Panc1 (cell line): ENCODE results near the gene GRIP1. TPM values are rescaled to one million over a fixed set of nuclear protein-coding genes. Genes with fewer than 3 reads are reported as not detected.

ENCODE experiments used
- ATAC-seq: fragments of 200-7000 bp; cut with Tn5 transposase; 2 replicates; pipeline ENCODE4 v1.9.1; 2020; ENCODE audit warnings: mild to moderate bottlenecking, moderate library complexity
- BruUV-seq: library from RNA; stranded (reverse); fragments of 400-500 nt; replicated peaks from 2 replicates; lab custom pipeline; 2021; lab: Mats Ljungman, UMichigan
- CTCF ChIA-PET: fragments of 300-600 bp; sonication (Branson Sonifier 250); formaldehyde crosslinking; loops from one replicate; lab custom pipeline; 2022; ENCODE audit warnings: antibody characterized with exemption; lab: Charles Lee
- POLR2A ChIA-PET: fragments of 300-600 bp; sonication (Branson Sonifier 250); formaldehyde crosslinking; loops from one replicate; lab custom pipeline; 2022; ENCODE audit warnings: antibody characterized with exemption; lab: Charles Lee
- DNase-seq: peaks from one replicate; pipeline ENCODE4 v3.0.0-alpha.2; 2010; ENCODE audit warnings: low read depth, low spot score
- H3K27ac ChIP-seq: 2 replicates; pipeline ENCODE4 v1.5.1; 2011; ENCODE audit warnings: mild to moderate bottlenecking, low read length, inconsistent platforms
- H3K27me3 ChIP-seq: fragments of 200-500 bp; sonication (Bioruptor generic); 2 replicates; pipeline ENCODE4 v1.6.0; 2014; ENCODE audit warnings: low read length, inconsistent platforms; ENCODE audit not compliant: control insufficient read depth, insufficient read depth
- H3K36me3 ChIP-seq: fragments of 200-500 bp; sonication (Bioruptor generic); 2 replicates; pipeline ENCODE4 v1.5.1; 2014; ENCODE audit warnings: inconsistent platforms, mild to moderate bottlenecking, low read length, moderate library complexity; ENCODE audit not compliant: control insufficient read depth, insufficient read depth
- H3K4me1 ChIP-seq: 2 replicates; pipeline ENCODE4 v1.5.1; 2011; ENCODE audit warnings: inconsistent platforms, mild to moderate bottlenecking, low read length, moderate library complexity; ENCODE audit not compliant: control insufficient read depth, insufficient read depth
- H3K4me3 ChIP-seq, 2 experiments: 2 replicates each; pipeline ENCODE4 v1.5.1; 2011 to 2012; ENCODE audit warnings: low read depth in 2 of 2, low read length in 2 of 2, mild to moderate bottlenecking in 2 of 2, inconsistent platforms in 1 of 2, moderate library complexity in 1 of 2
- H3K9me3 ChIP-seq: fragments of 200-500 bp; sonication (Bioruptor generic); 2 replicates; pipeline ENCODE4 v1.5.1; 2014; ENCODE audit warnings: low read depth, mild to moderate bottlenecking, inconsistent platforms, low read length, moderate library complexity; ENCODE audit not compliant: control insufficient read depth, insufficient read depth
- CTCF ChIP-seq: fragments of 450-650 bp; IDR thresholded peaks from 2 replicates; pipeline ENCODE4 v1.5.1; 2017; ENCODE audit warnings: mild to moderate bottlenecking
- POLR2AphosphoS5 ChIP-seq: IDR thresholded peaks from 2 replicates; pipeline ENCODE4 v1.6.1; 2012; ENCODE audit warnings: mild to moderate bottlenecking, low read depth, low read length, moderate library complexity
- REST ChIP-seq, 2 experiments: IDR thresholded peaks; 2 replicates each; pipeline ENCODE4 v1.6.1; 2011 to 2012; ENCODE audit warnings: low read depth in 2 of 2, control low read depth in 1 of 2, low read length in 1 of 2, mild to moderate bottlenecking in 1 of 2, moderate library complexity in 1 of 2; ENCODE audit not compliant: insufficient read depth in 1 of 2
- SIN3A ChIP-seq: IDR thresholded peaks from 2 replicates; pipeline ENCODE4 v1.6.1; 2012; ENCODE audit warnings: low read depth, mild to moderate bottlenecking, low read length, moderate library complexity, borderline replicate concordance; ENCODE audit not compliant: insufficient read depth
- TCF7L2 ChIP-seq: IDR thresholded peaks from 2 replicates; pipeline ENCODE4 v1.6.1; 2011; ENCODE audit warnings: mild to moderate bottlenecking, low read depth, low read length, inconsistent platforms
- in situ Hi-C: cut with HindIII; loops from 2 replicates; pipeline ENCODE4 v1.10.0; 2016; ENCODE audit warnings: low sequenced_read_pairs, low pct_unique_long_range_greater_than_20kb
- intact Hi-C: fragments of 100-400 bp; cut with micrococcal nuclease; formaldehyde crosslinking; loops from one replicate; pipeline ENCODE4 v1.10.0; 2022; ENCODE audit not compliant: unreplicated experiment
- total RNA-seq: library from RNA; stranded (reverse); gene quantifications from one replicate; pipeline ENCODE4 v1.2.1, GENCODE V29; 2021; ENCODE audit not compliant: unreplicated experiment

Gene GRIP1
- total RNA-seq, 1 experiment from 2014 or later: 9.2 TPM

- Histone ChIP-seq H3K27me3 (no peaks in the 10 kb centered on the region), H3K27ac (no peak overlapping the region), H3K4me3 (no peak overlapping the region), H3K4me1 (no peaks in the 10 kb centered on the region), H3K36me3 (no peaks in the 10 kb centered on the region), H3K9me3 (no peaks in the 10 kb centered on the region)
- no peak for ATAC-seq
- no peak for DNase-seq
- POLR2A ChIA-PET: no interaction called here
- CTCF ChIA-PET: no interaction called here
- BruUV-seq: no TSS peak
- intact Hi-C loops: no loop called here
- TF ChIP-seq POLR2AphosphoS5 (no peak), REST (IDR thresholded peaks at IDR 0.05; ENCODE audit: insufficient read depth in 1 of 2, low read depth in 2 of 2, low read length in 1 of 2) (no peak), CTCF (no peak), TCF7L2 (no peak), SIN3A (no peak)
- in situ Hi-C loops: no loop called here
These were observed 311.7 kb downstream of the GRIP1 start for GRCh38 chr12:66367015-66367667.

GRCh38 chr12:66365718-66366490 is 313.0 kb downstream of the GRIP1 start:
- ATAC-seq (no peak), DNase-seq (no peak)
- Histone ChIP-seq H3K4me1 (no peaks in the 10 kb centered on the region), H3K9me3 (no peaks in the 10 kb centered on the region), H3K27me3 (no peaks in the 10 kb centered on the region), H3K4me3 (no peak overlapping the region), H3K27ac (no peak overlapping the region), H3K36me3 (no peaks in the 10 kb centered on the region)
- ChIA-PET CTCF (no interaction called here), POLR2A (no interaction called here)
- no TSS peak for BruUV-seq
- in situ Hi-C loops: no loop called here
- intact Hi-C loops: no loop called here
- TF ChIP-seq POLR2AphosphoS5: no peak

- intact Hi-C loops (no loop called here), in situ Hi-C loops (no loop called here)
- no peak overlapping the region for H3K4me3 ChIP-seq
- no peaks in the 10 kb centered on the region for H3K9me3 ChIP-seq
- no peaks in the 10 kb centered on the region for H3K27me3 ChIP-seq
- ATAC-seq: no peak
- no peaks in the 10 kb centered on the region for H3K4me1 ChIP-seq
- no TSS peak for BruUV-seq
- TF ChIP-seq TCF7L2: no peak
- ChIA-PET POLR2A (no interaction called here), CTCF (no interaction called here)
- H3K27ac ChIP-seq: no peak overlapping the region
- DNase-seq: no peak
- H3K36me3 ChIP-seq: no peaks in the 10 kb centered on the region
These were observed 317.2 kb downstream of the GRIP1 start for GRCh38 chr12:66361703-66362102.
